Ovary (tissue), 10 donors: Measurements from ENCODE around the gene AGAP9. TPM values are rescaled to one million over a fixed set of nuclear protein-coding genes. Genes with fewer than 3 reads are reported as not detected.
"Not testable (repeated sequence)": the region's sequence is repeated elsewhere in the genome, so short reads cannot be mapped to it uniquely, and the experiment has no call there.

ENCODE experiments used
- DNase-seq, 5 donors: peaks; one replicate each; pipeline ENCODE4 v3.0.0-alpha.2; 2019 to 2020
- H3K27ac ChIP-seq, 2 donors: fragments of 200-600 bp; one replicate each; pipeline versions ENCODE4 v1.5.1 to v1.8.0; 2019 to 2022
- H3K27me3 ChIP-seq: fragments of 200-600 bp; one replicate; pipeline ENCODE4 v1.8.0; 2022
- H3K36me3 ChIP-seq: fragments of 200-600 bp; sonication (generic); one replicate; pipeline ENCODE4 v1.5.1; 2019
- H3K4me1 ChIP-seq: one replicate; pipeline ENCODE4 v1.8.1; 2013; ENCODE audit warnings: mild to moderate bottlenecking, moderate library complexity; ENCODE audit not compliant: insufficient read depth
- H3K4me3 ChIP-seq: fragments of 200-600 bp; sonication (generic); one replicate; pipeline ENCODE4 v1.5.1; 2017
- H3K9me3 ChIP-seq, 2 donors: fragments of 200-600 bp in 1 of 2; sonication (generic) in 1 of 2; one replicate each; pipeline versions ENCODE4 v1.5.1 to v1.8.1; 2013 to 2019; ENCODE audit warnings: mild to moderate bottlenecking in 1 of 2, moderate library complexity in 1 of 2
- WGBS, 3 donors: extraction: QIAGEN DNeasy Blood & Tissue Kit in 1 of 3; methylation state at CpG; one replicate each; pipeline versions ENCODE4 v1.1.5 to v1.1.7; 2013 to 2017; 5-methylcytosine and 5-hydroxymethylcytosine counted together
- intact Hi-C, 4 donors: fragments of 100-400 bp; cut with DNase I; formaldehyde crosslinking; loops; one replicate each; pipeline versions ENCODE4 v1.11.0 to v1.15.1; 2022 to 2023
- long read RNA-seq, 3 donors: library from polyadenylated mRNA in 2 of 3; unstranded in 2 of 3; transcript quantifications; one replicate each; pipeline ENCODE4 v2.0.0 and lab custom pipeline, GENCODE V29; 2021 to 2026
- polyA plus RNA-seq, 2 donors: library from polyadenylated mRNA; stranded (reverse); fragments of 200-250 nt in 1 of 2; fragments of 350-450 nt in 1 of 2; fragmentation: Illumina TruSeq in 1 of 2; extraction: RNeasy Lipid Tissue Mini Kit (QIAGEN cat#74804) in 1 of 2; gene quantifications; one replicate each; pipeline ENCODE4 v1.2.3, GENCODE V29; 2013 to 2014
- total RNA-seq, 7 donors: library from RNA; depleted of rRNA in 2 of 7; stranded (reverse); fragments of >200 nt in 2 of 7; fragmentation: NEBNext Ultra II Directional in 3 of 7; extraction: Animal tissue kit (Norgen Biotek cat#: 25700) in 3 of 7; gene quantifications; one replicate each; pipeline versions ENCODE4 v1.1.0 to v1.2.4, GENCODE V29; 2016 to 2023
- donor health status: DM: no; HTN: no; CAD: no; lungs with moderate emphysema.
- donor health status: DM: no; HTN: no; CAD: no.
- donor health status: Bipolar disorder and iron deficiency.
- donor health status: DM: yes; HTN: yes; CAD: no.
- donor health status: DM: no; HTN: no; CAD: no.
- donor health status: DM: yes; HTN: yes; CAD: no.

AGAP9 gene
- total RNA-seq (10 to 100 TPM in 2 of 7 donors, 1 to 10 TPM in 5; 1.3 to 11.3 (median 9.3) TPM), polyA plus RNA-seq (1 to 10 TPM; 5.0 to 6.9 TPM)
- long read RNA-seq, donor 1 = 0 reads
- long read RNA-seq, donor 2 = 0 reads
- long read RNA-seq, donor 3, partial matches to known transcripts = 2 of 2 reads
- long read RNA-seq, donor 3, other reads (novel, unspliced or antisense) = 0 of 2 reads

- H3K9me3 ChIP-seq, intact Hi-C loops, H3K4me1 ChIP-seq, H3K27me3 ChIP-seq, H3K36me3 ChIP-seq, H3K4me3 ChIP-seq, DNase-seq, H3K27ac ChIP-seq: not testable (repeated sequence)
- WGBS, 3 donors = no CpG with 5 or more reads among the region's 20 CpGs
Observed at GRCh38 chr10:47523475-47523874, at the start of gene AGAP9. Gene AGAP9, minus strand, starts transcription at chr10:47523638. Its CDS starts 112 bp downstream, at chr10:47523526.

DNA sequence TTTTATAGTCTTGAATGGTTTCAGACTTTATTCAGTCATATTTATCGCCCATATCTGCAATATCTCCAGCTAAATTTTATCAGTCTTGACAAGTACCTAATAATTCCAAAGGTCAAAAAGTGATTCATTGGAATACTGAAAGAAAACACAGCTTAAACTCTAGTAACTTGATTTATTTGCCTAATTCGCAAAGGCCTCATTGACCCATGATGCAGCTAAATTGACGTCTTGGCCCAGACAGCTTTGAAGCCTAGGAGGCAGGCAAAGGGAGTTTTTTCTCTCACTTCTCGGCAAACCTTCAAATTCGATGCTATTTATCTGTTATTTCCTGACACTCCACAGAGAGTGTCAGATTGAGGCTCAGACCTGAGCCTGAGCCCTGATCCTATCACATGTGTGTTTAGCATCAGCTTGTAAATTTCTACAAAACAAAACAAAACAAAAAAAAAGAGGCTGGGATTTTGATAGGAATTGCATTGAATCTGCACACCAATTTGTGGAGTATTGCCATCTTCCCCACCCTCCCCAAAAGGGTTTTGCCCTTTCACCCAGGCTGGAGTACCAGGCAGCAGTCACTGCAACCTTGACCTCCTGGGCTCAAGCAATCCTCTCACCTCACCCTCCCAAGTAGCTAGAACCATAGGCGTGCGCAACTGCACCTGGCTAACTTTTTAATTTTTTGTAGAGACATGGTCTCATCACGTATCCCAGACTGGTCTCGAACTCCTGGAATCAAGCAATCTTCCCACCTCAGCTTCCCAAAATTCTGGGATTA is 47.9 kb upstream of the AGAP9 start:
- H3K36me3 ChIP-seq, H3K9me3 ChIP-seq, DNase-seq, H3K27ac ChIP-seq, H3K4me1 ChIP-seq, H3K4me3 ChIP-seq, H3K27me3 ChIP-seq, intact Hi-C loops: not testable (repeated sequence)
- 35 to 82% (median 56%) methylated on average over 2 to 6 of the region's 9 CpGs for WGBS, 3 donors

DNA sequence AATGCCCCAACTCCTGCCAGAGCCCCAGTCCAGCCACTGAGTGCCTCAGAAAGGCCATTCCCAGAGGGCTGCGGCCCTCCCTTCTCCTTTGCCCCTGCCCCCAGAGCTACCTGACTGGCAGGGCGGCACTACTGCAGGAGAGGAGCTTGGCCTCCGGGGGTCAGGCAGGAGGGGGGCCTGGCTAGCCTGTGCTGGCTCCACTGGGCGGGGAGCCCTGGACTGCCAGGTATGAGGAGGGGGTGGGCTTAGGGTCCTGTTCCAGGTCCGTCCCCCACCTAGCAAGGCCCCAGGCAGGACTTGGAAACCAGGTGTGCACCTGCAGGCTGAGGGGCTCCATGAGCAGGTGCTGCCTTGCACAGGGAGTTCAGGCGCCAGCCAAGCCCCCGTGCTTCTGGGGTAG is 43.3 kb upstream of the AGAP9 start:
- H3K4me1 ChIP-seq = not testable (repeated sequence)

DNA sequence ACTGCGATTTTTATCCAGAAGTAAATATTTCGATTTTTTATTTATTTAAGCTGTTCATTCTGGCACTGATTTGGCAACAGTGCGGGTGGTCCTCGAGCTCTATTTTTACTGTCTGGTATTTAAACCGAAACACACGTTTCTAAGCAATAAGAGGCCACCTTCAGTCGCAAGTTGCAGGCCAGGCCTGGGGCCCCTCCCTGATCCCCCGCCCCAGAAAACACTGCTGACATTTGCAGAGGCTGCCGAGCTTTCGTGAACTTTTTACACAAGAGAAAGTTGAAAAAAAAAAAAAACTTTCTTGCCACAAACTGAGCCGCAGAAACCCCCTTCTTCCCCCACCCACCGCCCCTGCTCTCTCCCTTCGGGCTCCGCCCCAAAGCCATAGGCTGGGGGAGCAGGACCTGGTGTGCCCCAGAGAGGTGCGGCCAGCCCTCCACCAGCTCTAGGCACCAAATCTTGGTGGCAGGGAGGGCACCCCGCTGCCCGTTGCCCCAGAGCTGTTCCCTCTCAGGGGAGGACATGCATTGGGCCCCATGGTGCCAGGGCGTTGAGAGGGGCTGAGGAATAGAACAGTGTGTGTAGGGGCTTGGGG is 42.8 kb upstream of the AGAP9 start:
- H3K4me1 ChIP-seq, DNase-seq, H3K4me3 ChIP-seq, H3K27me3 ChIP-seq, intact Hi-C loops, H3K36me3 ChIP-seq, H3K9me3 ChIP-seq, H3K27ac ChIP-seq: not testable (repeated sequence)
- WGBS, 3 donors = 58 to 62% (median 61%) methylated on average over 13 to 15 of the region's 18 CpGs

More for the DNA sequence above, 43.3 kb upstream of the AGAP9 start:
- WGBS, 3 donors = 68% methylated on average over 5 of the region's 7 CpGs; no CpG with 5 or more reads in 2 of the 3 donors
- H3K36me3 ChIP-seq, DNase-seq, H3K27me3 ChIP-seq, intact Hi-C loops, H3K4me3 ChIP-seq, H3K9me3 ChIP-seq, H3K27ac ChIP-seq: not testable (repeated sequence)

- H3K27me3 ChIP-seq, H3K27ac ChIP-seq, intact Hi-C loops, H3K9me3 ChIP-seq, H3K4me3 ChIP-seq, H3K36me3 ChIP-seq, DNase-seq, H3K4me1 ChIP-seq: not testable (repeated sequence)
- WGBS, 3 donors = 71 to 90% (median 85%) methylated on average over 14 to 47 of the region's 47 CpGs
Observed at GRCh38 chr10:47565517-47565920, 42.1 kb upstream of the AGAP9 start.

DNA sequence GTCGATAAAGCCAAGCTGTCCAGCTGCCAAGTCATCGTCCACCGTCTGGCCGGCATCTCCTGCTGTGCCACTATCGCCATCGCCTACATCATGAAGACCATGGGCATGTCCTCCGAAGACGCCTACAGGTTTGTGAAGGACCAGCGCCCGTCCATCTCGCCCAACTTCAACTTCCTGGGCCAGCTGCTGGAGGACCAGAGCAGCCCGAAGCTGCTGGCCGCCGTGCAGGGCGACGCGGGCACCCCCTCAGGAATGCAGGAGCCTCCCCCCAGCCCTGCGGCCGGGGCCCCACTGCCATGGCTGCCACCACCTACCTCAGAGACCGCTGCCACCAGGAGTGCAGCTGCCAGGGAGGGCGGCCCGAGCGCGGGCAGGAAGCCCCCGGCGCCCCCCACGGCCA is 41.5 kb upstream of the AGAP9 start:
- H3K4me1 ChIP-seq, H3K4me3 ChIP-seq, DNase-seq, H3K36me3 ChIP-seq, H3K9me3 ChIP-seq, H3K27me3 ChIP-seq, intact Hi-C loops, H3K27ac ChIP-seq: not testable (repeated sequence)
- WGBS, 3 donors = 80 to 95% methylated on average over 1 to 17 of the region's 27 CpGs; no CpG with 5 or more reads in 1 of the 3 donors

GRCh38 chr10:47564318-47564717 is 40.9 kb upstream of the AGAP9 start:
- DNase-seq, H3K36me3 ChIP-seq, H3K4me1 ChIP-seq, H3K4me3 ChIP-seq, H3K27me3 ChIP-seq, intact Hi-C loops, H3K9me3 ChIP-seq, H3K27ac ChIP-seq: not testable (repeated sequence)
- WGBS, 3 donors = 94% methylated on average over 13 of the region's 16 CpGs; no CpG with 5 or more reads in 2 of the 3 donors

DNA sequence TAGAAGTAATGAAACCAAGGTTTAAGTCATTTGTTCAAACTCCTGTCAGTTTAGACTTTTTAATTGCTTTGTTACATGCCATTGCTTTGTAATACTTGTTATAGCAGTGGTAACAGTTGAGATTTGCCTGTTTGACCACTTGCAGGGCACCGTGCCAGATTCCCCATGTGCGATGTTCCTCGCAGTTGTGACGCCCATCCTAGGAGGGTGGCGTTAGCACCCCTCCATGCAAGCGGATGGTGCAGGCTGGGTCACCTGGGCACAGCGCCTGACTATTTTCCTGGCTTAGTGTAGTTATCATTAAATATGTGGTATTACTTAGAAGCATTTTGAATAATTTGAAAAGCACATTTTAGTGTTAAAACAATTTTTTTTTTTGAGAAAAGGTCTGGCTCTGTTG is 37.0 kb upstream of the AGAP9 start:
- H3K27me3 ChIP-seq, H3K4me1 ChIP-seq, H3K27ac ChIP-seq, H3K36me3 ChIP-seq, H3K9me3 ChIP-seq, intact Hi-C loops, H3K4me3 ChIP-seq: not testable (repeated sequence)
- peak in 2 of 5 donors; percentile 12 to 45 for DNase-seq
- 17 to 34% (median 30%) methylated on average over 7 of the region's 7 CpGs for WGBS, 3 donors

DNA sequence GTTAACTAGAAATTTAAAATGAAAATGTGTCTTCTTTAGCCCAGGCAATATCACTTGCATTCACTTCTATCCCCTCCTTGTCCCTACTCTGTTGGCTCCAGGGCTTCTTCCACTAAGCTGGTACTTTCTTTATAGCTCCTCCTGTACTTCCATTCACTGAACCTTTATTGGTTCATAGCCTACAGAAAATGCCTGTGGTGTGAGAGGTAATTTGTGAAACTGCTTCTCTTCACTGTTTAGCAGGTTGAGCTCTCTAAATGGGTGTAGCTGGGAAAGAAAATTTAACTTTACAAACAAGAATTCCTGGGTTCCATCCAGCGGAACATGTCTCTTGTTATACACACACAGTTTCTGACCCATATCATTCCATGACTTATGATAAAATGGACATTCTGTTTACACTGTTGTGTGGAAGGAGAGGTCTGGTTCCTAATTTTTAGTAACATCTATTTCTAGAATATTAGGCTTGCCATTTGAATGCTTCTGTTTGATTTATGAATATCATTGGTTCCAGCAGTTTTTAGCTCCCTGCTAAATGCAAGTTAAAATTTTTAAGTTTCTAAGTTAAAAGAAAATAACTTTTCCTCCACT is 36.4 kb upstream of the AGAP9 start:
- intact Hi-C loops, DNase-seq, H3K9me3 ChIP-seq, H3K27ac ChIP-seq, H3K4me3 ChIP-seq, H3K27me3 ChIP-seq, H3K36me3 ChIP-seq, H3K4me1 ChIP-seq: not testable (repeated sequence)
- WGBS, 3 donors = 0 to 87% (median 68%) methylated on average over 1 of the region's 1 CpG

- H3K4me1 ChIP-seq, H3K4me3 ChIP-seq, H3K27ac ChIP-seq, H3K9me3 ChIP-seq, H3K36me3 ChIP-seq, DNase-seq, intact Hi-C loops, H3K27me3 ChIP-seq: not testable (repeated sequence)
- 67 to 77% (median 72%) methylated on average over 5 of the region's 5 CpGs for WGBS, 3 donors
Observed at GRCh38 chr10:47558109-47558508, 34.7 kb upstream of the AGAP9 start.

GRCh38 chr10:47557616-47558015 is 34.2 kb upstream of the AGAP9 start:
- H3K36me3 ChIP-seq, H3K4me3 ChIP-seq, H3K27ac ChIP-seq, H3K9me3 ChIP-seq, H3K27me3 ChIP-seq, intact Hi-C loops, H3K4me1 ChIP-seq, DNase-seq: not testable (repeated sequence)

DNA sequence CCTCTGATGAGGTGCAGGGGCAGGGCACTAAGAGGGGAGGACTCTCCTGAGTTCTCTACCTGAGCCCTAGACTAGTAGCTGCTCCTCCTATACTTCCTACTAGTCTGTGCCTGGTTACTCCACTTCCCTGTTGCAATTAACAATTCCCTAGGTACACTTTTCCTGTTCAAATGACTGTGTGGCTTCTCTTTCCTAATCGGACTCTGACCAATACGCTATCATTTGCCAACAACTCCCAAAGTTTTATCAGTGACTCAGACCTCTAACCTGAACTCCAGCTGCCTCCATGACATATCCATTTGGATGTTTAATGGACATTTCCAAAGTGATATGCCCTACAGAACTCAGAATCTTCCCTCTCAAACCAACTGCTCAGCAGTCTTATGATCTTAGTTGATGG is 31.9 kb upstream of the AGAP9 start:
- H3K27ac ChIP-seq, intact Hi-C loops, H3K9me3 ChIP-seq, H3K36me3 ChIP-seq, DNase-seq, H3K4me1 ChIP-seq, H3K27me3 ChIP-seq, H3K4me3 ChIP-seq: not testable (repeated sequence)
- 84 to 94% (median 91%) methylated on average over 2 of the region's 2 CpGs for WGBS, 3 donors
